Measurements from ENCODE around the gene MACROD2.
A peak's percentile ranks its signal among the peaks of the same experiment; 100 is the strongest.

MACROD2 gene

DNA sequence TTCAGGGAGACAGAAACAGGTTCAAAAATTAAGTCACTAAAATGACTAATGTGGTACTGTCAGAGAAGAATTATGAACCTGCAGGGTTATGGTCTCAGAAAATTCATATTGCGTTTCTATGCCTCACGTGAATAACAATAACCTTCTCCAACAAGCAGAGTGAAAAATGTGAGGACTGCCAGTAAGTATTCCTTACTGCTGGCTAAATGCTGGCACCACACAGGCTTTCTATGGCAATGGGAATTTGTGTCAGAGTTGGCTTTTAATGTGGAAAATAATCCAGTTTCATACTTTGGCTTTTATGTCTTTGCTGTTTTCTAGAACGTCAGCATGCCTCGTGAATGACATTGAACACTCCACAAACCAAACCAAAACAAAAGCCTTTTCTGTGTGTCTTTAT is 1922.0 kb downstream of the MACROD2 start:
- no peak for DNase-seq

GRCh38 chr20:15918631-15919030 is 1923.3 kb downstream of the MACROD2 start:
- no peak for DNase-seq

- DNase-seq, result no peak
Observed at GRCh38 chr20:15919118-15919517, 1923.8 kb downstream of the MACROD2 start.

DNA sequence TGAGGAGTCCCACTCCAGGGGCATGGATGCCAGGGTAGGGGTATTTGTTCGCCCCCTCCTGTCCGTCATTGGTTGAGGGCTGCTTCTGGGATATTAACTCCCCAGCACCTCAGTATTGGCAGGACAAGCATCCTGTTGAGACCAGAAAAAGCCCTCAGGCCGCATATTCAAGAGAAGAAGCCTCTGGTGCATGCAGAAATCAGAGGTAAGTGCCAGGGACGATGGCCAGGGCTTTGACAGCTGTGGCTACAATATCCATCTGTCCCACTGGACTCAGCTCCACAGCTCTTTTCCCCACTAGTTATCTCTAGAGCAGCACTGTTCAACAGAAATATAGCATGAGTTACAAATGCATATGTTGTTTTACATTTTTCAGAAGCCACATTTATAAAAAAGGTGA is 1926.6 kb downstream of the MACROD2 start:
- no peak for DNase-seq

- DNase-seq, result no peak
Observed at GRCh38 chr20:15922556-15922955, 1927.2 kb downstream of the MACROD2 start.

- DNase-seq, result no peak
Observed at GRCh38 chr20:15923030-15923776, 1927.9 kb downstream of the MACROD2 start.

DNA sequence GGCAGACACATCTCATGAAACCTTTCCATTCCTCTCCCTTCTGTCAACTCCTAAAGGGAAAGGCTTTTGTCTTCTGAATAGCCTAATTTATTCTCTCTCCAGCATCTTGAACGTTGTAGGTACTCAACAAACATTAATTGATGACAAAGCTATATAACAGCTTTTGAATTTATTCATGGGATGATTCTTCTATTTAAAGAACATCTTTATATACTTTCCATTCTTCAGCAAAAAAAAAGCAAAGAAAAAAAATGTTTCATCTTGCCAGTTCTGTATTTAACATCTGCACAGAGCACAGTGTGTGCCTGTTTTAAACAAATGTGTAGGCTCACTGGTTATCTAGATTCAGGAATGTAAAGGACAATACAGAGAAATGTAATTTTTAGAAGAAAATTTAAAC is 1929.2 kb downstream of the MACROD2 start:
- DNase-seq, result no peak

- no peak for DNase-seq
Observed at GRCh38 chr20:15925376-15925775, 1930.1 kb downstream of the MACROD2 start.

DNA sequence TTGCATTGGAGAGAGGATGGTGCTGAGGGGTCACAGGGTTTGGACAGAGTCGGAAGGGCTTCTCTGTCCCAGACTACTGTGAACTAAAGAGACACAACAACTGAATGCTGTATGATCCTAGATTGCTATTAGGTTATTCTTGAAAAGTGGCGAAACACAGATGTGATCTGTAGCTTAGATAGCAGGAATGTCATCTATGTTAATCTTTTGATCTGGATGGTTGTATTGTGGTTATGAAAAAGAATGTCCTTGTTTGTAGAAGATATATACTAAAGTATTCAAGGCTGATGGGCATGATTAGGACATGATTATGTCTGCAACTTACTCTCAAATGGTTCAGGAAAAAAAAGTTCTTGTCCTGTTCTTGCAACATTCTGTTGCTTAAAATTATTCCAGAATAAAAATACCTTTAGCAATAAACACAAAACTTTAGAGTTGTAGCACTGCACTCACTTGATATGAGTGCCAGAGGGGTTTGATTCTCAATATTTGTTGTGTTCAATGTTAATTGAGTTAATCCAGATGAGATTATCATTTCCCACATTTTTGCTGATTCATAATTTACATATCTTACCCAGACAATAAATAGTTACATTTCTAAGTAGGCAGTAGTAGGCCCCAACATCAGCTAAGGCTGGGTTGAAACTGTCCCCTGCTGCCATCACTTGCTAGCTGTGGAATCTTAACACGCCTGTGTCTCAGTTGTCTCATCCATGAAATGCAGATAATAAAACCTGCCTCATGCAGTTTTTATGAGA is 1932.8 kb downstream of the MACROD2 start:
- no peak for DNase-seq

DNA sequence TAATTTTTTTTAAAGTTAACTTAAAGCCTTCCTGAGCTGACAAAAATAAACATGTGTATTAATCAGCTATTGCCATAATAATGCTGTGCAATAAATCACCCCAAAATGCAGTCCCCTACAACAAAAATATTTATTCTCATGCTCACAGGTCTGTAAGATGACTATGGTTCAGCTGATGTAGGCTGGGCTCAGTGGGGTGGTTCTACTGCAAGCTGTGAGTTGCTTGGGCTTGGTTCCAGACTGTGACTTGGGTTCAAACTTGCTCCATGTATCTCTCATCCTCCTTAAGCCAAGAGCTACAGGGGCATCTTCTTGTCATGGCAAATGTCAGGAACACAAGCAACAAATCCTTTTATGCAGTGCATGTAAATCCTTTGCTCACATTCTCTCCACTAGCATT is 1933.6 kb downstream of the MACROD2 start:
- no peak for DNase-seq

DNA sequence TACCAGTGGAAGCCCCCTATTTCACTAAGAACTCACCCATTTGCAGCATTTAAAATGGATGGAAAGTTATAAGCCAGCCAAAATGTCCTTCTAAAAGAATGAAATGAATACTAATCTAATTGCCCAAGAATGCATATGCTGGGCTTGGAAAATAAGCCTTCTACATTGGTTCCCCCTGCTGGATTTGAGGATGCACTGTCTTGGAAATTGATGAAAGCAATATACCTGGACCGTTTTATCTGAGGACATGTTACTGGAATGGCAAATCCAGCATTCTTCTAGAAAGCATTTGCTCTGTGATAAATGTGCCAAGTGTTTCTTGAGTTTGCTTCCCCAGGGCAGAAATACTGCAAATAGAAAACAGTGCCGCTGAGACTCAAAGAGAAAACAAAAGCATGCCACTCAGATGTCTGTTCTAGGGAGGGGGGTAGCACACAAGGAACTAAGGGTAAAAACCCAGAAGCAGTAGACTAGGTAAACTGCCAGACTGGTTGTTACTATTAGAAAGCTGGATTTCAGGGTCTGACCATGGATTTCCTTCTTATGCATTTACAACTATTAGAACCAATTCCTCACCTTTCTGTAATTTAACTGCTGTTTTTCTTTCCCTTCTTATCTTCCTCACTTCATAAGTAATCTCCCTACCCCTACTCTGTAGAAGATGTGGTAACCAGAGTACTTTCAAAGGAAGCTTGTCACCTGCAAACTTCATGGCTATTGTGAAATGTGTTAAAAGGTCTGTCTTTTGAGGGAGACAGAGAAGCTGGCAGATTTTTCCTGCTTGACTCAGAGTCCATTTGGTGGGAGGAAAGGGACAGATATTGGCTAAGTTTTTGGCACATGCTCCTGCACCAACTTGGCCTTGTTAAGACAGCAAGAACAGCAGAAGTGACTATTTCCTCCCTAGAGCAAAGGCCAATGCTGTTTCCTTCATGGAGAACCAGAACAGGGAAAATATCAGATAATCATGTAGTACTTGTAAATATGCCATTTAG is 1935.3 kb downstream of the MACROD2 start:
- DNase-seq, result no peak

DNA sequence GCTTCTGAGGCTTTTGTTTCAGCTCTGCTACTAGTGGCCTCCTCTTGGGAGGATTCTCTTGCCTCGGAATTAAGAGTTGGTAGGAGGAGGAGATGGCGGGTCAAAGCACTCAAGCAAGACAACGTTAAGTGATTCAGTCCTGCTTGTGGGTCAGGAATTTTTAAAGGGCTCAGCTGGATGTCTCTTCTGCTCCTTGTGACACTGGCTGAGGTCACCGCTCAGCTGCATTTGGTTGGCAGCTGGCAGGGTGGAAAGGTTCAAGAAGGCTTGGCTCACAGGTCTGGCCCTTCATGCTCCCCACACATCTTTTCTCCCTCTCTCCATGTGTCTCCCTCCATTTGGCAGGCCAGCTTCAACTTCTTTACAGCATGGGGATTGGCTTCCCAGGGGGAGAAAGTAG is 1936.6 kb downstream of the MACROD2 start:
- DNase-seq, result no peak

DNA sequence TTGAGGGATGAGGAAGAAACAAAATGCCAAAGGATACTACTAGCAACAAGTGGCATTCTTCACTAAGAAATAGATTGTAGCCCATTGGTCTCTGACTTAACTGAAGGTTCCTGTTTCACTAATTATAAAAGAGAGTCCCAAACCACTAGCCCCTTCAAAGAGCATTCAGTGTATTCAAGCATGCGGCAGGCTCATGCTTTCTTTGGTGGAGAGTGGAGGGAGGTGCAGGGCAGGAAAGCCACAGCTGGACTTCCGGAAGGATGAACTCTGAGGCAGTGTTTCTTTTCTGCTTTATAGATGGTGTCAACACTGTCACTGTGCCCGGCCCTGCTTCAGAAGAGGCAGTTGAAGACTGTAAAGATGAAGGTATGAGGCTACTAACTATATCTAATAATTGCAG is 1941.9 kb downstream of the MACROD2 start:
- DNase-seq, result peak; percentile 30

GRCh38 chr20:15938847-15939246 is 1943.5 kb downstream of the MACROD2 start:
- DNase-seq, result no peak

DNA sequence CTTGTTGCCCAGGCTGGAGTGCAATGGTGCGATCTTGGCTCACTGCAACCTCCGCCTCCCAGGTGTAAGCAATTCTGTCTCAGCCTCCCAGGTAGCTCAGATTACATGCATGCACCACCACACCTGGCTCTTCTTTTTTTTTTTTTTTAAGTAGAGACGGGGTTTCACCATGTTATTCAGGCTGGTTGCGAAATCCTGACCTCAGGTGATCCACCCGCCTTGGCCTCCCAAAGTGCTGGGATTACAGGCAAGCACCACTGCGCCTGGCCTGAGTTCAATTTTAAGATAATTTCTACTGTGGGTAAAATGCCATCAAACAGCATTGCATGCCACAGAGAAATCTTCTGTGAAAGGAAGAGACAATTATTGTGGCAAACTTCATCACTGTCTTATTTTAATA is 1944.8 kb downstream of the MACROD2 start:
- no peak for DNase-seq

GRCh38 chr20:15942130-15942529 is 1946.8 kb downstream of the MACROD2 start:
- no peak for DNase-seq

DNA sequence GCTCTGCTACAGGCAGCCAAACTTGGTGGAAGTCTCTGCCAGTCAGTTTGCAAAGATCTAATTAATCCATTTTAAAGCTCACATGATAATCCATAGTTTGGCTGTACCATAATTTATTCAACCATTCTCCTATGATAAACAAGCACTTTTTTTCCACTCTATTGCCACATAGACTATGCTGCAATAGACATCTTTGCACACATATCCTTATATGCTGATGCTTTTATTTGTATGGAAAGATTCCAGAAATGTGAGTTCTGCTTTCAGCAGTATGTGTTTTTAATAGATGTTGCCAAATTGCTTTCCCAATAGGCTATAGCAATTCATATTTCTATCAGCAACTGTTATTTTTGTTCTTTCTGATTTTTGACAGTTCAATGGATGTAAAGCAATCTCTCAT is 1950.0 kb downstream of the MACROD2 start:
- no peak for DNase-seq

- DNase-seq, result no peak
Observed at GRCh38 chr20:15949391-15949790, 1954.1 kb downstream of the MACROD2 start.

DNA sequence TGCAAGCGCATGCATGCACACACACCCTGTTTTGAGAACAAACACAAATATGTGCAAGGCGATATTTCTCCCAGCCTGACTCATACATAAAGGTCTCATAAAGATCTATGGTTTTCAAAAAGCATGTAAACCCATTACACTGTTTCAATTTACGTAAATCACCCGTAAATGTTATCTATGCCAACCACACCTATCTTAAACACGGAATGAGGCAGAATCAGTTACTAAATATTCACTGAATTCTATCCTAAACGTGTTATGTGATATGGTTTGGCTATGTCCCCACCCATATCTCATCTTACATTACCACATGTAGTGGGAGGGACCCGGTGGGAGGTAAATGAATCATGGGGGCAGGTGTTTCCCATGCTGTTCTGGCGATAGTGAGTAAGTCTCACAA is 1956.3 kb downstream of the MACROD2 start:
- no peak for DNase-seq

DNA sequence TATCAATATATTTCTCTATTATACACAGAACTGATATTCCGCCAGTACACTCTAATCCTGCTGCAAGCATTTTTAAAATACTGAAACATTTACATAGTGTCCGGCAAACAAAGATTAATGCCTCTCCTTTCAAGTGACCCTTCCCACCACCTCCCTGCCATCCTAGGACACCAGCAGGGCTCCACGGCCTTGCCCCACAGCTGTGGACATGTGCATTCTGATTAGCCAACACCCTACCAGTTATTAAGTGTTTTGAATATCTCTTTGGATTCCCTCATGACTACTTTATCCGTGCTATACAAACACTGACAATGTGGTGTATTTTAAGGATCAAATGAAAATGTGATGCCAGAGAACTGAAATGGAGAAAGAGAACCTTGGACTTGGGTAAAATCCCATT is 1962.8 kb downstream of the MACROD2 start:
- DNase-seq, result no peak

DNA sequence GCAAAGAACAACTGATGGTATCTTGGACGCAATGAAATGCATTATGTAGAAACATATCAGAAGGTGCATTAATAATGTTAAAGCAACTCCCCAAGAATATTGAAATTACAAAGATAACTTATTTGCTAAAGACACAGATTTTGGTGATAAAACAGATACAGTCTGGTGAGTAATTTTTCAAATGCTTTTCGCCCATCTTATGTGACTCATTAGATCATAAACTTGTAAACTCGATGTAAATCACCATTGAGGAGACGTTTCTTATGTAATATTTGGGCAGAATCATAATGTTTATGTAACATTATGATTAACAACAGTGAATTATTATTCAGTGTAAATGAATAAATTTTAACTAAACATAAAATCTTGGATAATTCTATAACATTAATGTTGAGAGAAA is 1969.8 kb downstream of the MACROD2 start:
- DNase-seq, result no peak

GRCh38 chr20:15967334-15967733 is 1972.0 kb downstream of the MACROD2 start:
- no peak for DNase-seq

GRCh38 chr20:15976047-15976736 is 1980.9 kb downstream of the MACROD2 start:
- DNase-seq, result no peak
